Neural cell (in vitro differentiated cells): ENCODE data around the gene KMO.

Experiments
- EP300 ChIP-seq: fragments of 450-650 bp; conservative IDR thresholded peaks from 2 replicates; pipeline ENCODE4 v1.6.1; 2014; ENCODE audit warnings: antibody characterized with exemption, mild to moderate bottlenecking, moderate library complexity; ENCODE audit not compliant: poor library complexity, severe bottlenecking
- EZH2 ChIP-seq: fragments of 200-600, 300-800 bp; shearing (Covaris generic), sonication (generic); IDR thresholded peaks from 2 replicates; pipeline ENCODE4 v1.6.1; 2014; ENCODE audit warnings: antibody characterized with exemption, low read length, borderline replicate concordance, mild to moderate bottlenecking; ENCODE audit not compliant: insufficient read depth, poor library complexity, severe bottlenecking
- SMC3 ChIP-seq: fragments of 450-650 bp; conservative IDR thresholded peaks from 2 replicates; pipeline ENCODE4 v1.6.1; 2014; ENCODE audit warnings: antibody characterized with exemption, mild to moderate bottlenecking, moderate library complexity; ENCODE audit not compliant: poor library complexity
- TF ChIP-seq, protein P1 (sequence below): fragments of 450-650 bp; IDR thresholded peaks from 2 replicates; pipeline ENCODE4 v1.5.1; 2014; ENCODE audit warnings: antibody characterized with exemption, mild to moderate bottlenecking, moderate library complexity; ENCODE audit not compliant: poor library complexity, severe bottlenecking

GRCh38 chr1:241638909-241639622 lies 106.9 kb downstream of the KMO start:
- TF ChIP-seq SMC3: no peak
- TF ChIP-seq, protein P1, sequence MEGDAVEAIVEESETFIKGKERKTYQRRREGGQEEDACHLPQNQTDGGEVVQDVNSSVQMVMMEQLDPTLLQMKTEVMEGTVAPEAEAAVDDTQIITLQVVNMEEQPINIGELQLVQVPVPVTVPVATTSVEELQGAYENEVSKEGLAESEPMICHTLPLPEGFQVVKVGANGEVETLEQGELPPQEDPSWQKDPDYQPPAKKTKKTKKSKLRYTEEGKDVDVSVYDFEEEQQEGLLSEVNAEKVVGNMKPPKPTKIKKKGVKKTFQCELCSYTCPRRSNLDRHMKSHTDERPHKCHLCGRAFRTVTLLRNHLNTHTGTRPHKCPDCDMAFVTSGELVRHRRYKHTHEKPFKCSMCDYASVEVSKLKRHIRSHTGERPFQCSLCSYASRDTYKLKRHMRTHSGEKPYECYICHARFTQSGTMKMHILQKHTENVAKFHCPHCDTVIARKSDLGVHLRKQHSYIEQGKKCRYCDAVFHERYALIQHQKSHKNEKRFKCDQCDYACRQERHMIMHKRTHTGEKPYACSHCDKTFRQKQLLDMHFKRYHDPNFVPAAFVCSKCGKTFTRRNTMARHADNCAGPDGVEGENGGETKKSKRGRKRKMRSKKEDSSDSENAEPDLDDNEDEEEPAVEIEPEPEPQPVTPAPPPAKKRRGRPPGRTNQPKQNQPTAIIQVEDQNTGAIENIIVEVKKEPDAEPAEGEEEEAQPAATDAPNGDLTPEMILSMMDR: no peak
- TF ChIP-seq EZH2: no peak
- no peak for TF ChIP-seq EP300
